NCI-H460 (cell line): ENCODE measurements around the gene BIRC7. TPM values are rescaled to one million over a fixed set of nuclear protein-coding genes. Genes with fewer than 3 reads are reported as not detected.

ENCODE experiments used
- DNase-seq: peaks from one replicate; pipeline ENCODE4 v3.0.0-alpha.2; 2016; ENCODE audit warnings: low read depth; ENCODE audit errors: extremely low read depth
- total RNA-seq: library from RNA; depleted of rRNA; stranded (reverse); fragments of >200 nt; shearing (Covaris generic); gene quantifications from 2 replicates; pipeline ENCODE4 v1.2.3, GENCODE V29; 2014

BIRC7 gene
- total RNA-seq, 1 experiment from 2014 or later: 0.57 TPM

- no peak for DNase-seq
Observed at GRCh38 chr20:63277466-63278272, 42.0 kb downstream of the BIRC7 start.

GRCh38 chr20:63278661-63279060 is 43.0 kb downstream of the BIRC7 start:
- DNase-seq: no peak

- no peak for DNase-seq
Observed at GRCh38 chr20:63279931-63280330, 44.2 kb downstream of the BIRC7 start.

GRCh38 chr20:63280371-63280770 is 44.7 kb downstream of the BIRC7 start:
- DNase-seq: no peak

- DNase-seq: no peak
Observed at GRCh38 chr20:63280929-63281545, 45.3 kb downstream of the BIRC7 start.

GRCh38 chr20:63281742-63282665 is 46.3 kb downstream of the BIRC7 start:
- DNase-seq: no peak

- no peak for DNase-seq
Observed at GRCh38 chr20:63282946-63283345, 47.2 kb downstream of the BIRC7 start.

- DNase-seq: no peak
Observed at GRCh38 chr20:63283397-63284082, 47.8 kb downstream of the BIRC7 start.

- no peak for DNase-seq
Observed at GRCh38 chr20:63284083-63284440, 48.4 kb downstream of the BIRC7 start.

- DNase-seq: no peak
Observed at GRCh38 chr20:63284544-63284949, 48.8 kb downstream of the BIRC7 start.

- DNase-seq: no peak
Observed at GRCh38 chr20:63284981-63285524, 49.3 kb downstream of the BIRC7 start.

GRCh38 chr20:63285636-63286615 is 50.2 kb downstream of the BIRC7 start:
- DNase-seq: no peak

- DNase-seq: no peak
Observed at GRCh38 chr20:63286781-63287696, 51.3 kb downstream of the BIRC7 start.

GRCh38 chr20:63287697-63288580 is 52.2 kb downstream of the BIRC7 start:
- DNase-seq: no peak

GRCh38 chr20:63288581-63289251 is 53.0 kb downstream of the BIRC7 start:
- no peak for DNase-seq

- no peak for DNase-seq
Observed at GRCh38 chr20:63289311-63290135, 53.8 kb downstream of the BIRC7 start.
